Astrocyte (in vitro differentiated cells and primary cell): Measurements from ENCODE around the gene TMEM14B. TPM values are rescaled to one million over a fixed set of nuclear protein-coding genes. Genes with fewer than 3 reads are reported as not detected.
"Not testable (repeated sequence)": the region's sequence is repeated elsewhere in the genome, so short reads cannot be mapped to it uniquely, and the experiment has no call there.

Source experiments
- DNase-seq: peaks from one replicate; pipeline ENCODE4 v3.0.0-alpha.2; 2010; ENCODE audit warnings: low read depth
- FAIRE-seq: peaks from 2 replicates; lab custom pipeline; 2011; peaks lifted over from hg19 to GRCh38; lab: Jason Lieb, UNC
- H2AFZ ChIP-seq: 2 replicates; pipeline ENCODE4 v1.6.0; 2012; ENCODE audit warnings: low read depth, low read length, inconsistent platforms
- H3K27ac ChIP-seq: 2 replicates; pipeline ENCODE4 v1.5.1; 2011; ENCODE audit warnings: low read depth, low read length, inconsistent platforms
- H3K27me3 ChIP-seq: 2 replicates; pipeline ENCODE4 v1.6.0; 2011; ENCODE audit warnings: low read length, inconsistent platforms; ENCODE audit not compliant: insufficient read depth
- H3K36me3 ChIP-seq: 2 replicates; pipeline ENCODE4 v1.5.1; 2011; ENCODE audit warnings: low read length, inconsistent platforms; ENCODE audit not compliant: insufficient read depth
- H3K4me1 ChIP-seq: 2 replicates; pipeline ENCODE4 v1.5.1; 2011; ENCODE audit warnings: low read length, inconsistent platforms; ENCODE audit not compliant: insufficient read depth
- H3K4me2 ChIP-seq: 2 replicates; pipeline ENCODE4 v1.6.0; 2012; ENCODE audit warnings: low read length, inconsistent platforms
- H3K4me3 ChIP-seq: 2 replicates; pipeline ENCODE4 v1.5.1; 2011; ENCODE audit warnings: low read depth, mild to moderate bottlenecking, low read length, inconsistent platforms; ENCODE audit not compliant: insufficient read depth
- H3K79me2 ChIP-seq: 2 replicates; pipeline ENCODE4 v1.6.0; 2012; ENCODE audit warnings: mild to moderate bottlenecking, low read length, inconsistent platforms; ENCODE audit not compliant: insufficient read depth
- H3K9ac ChIP-seq: 2 replicates; pipeline ENCODE4 v1.6.0; 2012; ENCODE audit warnings: mild to moderate bottlenecking, low read length, inconsistent platforms
- H3K9me3 ChIP-seq: 2 replicates; pipeline ENCODE4 v1.5.1; 2012; ENCODE audit warnings: low read depth, mild to moderate bottlenecking, low read length, inconsistent platforms; ENCODE audit not compliant: insufficient read depth
- H4K20me1 ChIP-seq: 2 replicates; pipeline ENCODE4 v1.6.0; 2012; ENCODE audit warnings: low read length, inconsistent platforms; ENCODE audit not compliant: insufficient read depth
- H3K27ac Mint-ChIP-seq: one replicate; pipeline ENCODE4 v1.8.0; 2021; ENCODE audit warnings: mild to moderate bottlenecking, mixed read lengths; ENCODE audit not compliant: unreplicated experiment
- H3K27me3 Mint-ChIP-seq: one replicate; pipeline ENCODE4 v1.8.0; 2021; ENCODE audit warnings: low read depth, mixed read lengths; ENCODE audit not compliant: unreplicated experiment
- H3K36me3 Mint-ChIP-seq: one replicate; pipeline ENCODE4 v1.8.0; 2021; ENCODE audit warnings: low read depth, mixed read lengths; ENCODE audit not compliant: unreplicated experiment
- H3K4me1 Mint-ChIP-seq: one replicate; pipeline ENCODE4 v1.8.0; 2021; ENCODE audit warnings: low read depth, mixed read lengths; ENCODE audit not compliant: unreplicated experiment
- H3K4me3 Mint-ChIP-seq: one replicate; pipeline ENCODE4 v1.8.0; 2021; ENCODE audit warnings: mild to moderate bottlenecking, moderate library complexity, mixed read lengths; ENCODE audit not compliant: unreplicated experiment
- H3K9me3 Mint-ChIP-seq: one replicate; pipeline ENCODE4 v1.8.0; 2021; ENCODE audit warnings: mild to moderate bottlenecking, mixed read lengths; ENCODE audit not compliant: unreplicated experiment
- CTCF ChIP-seq: IDR thresholded peaks from 2 replicates; pipeline ENCODE4 v1.5.1; 2011; ENCODE audit warnings: low read depth, mild to moderate bottlenecking, inconsistent platforms, low read length, moderate library complexity; ENCODE audit not compliant: insufficient read depth
- EZH2 ChIP-seq: IDR thresholded peaks from 2 replicates; pipeline ENCODE4 v1.6.1; 2012; ENCODE audit warnings: mild to moderate bottlenecking, low read length, inconsistent platforms; ENCODE audit not compliant: insufficient read depth
- total RNA-seq: library from RNA; stranded (reverse); gene quantifications from 2 replicates; pipeline ENCODE4 v1.2.1, GENCODE V29; 2021

The TMEM14B gene
- total RNA-seq, 1 donor from 2014 or later = 52.8 TPM

- peaks cover 13% of the 10 kb centered on the region for H3K36me3 Mint-ChIP-seq
- H3K9ac ChIP-seq = not testable (repeated sequence)
These were observed 26.4 kb upstream of the TMEM14B start for GRCh38 chr6:10720960-10721849.

GRCh38 chr6:10721850-10722569 lies 25.6 kb upstream of the TMEM14B start:
- H3K27ac Mint-ChIP-seq = peak overlapping the region; percentile 92
- peaks cover 17% of the 10 kb centered on the region for H3K36me3 Mint-ChIP-seq
- TF ChIP-seq EZH2 (no peak), CTCF (no peak)
- H4K20me1 ChIP-seq = peaks cover 10% of the 10 kb centered on the region
- H3K79me2 ChIP-seq = peaks cover 31% of the 10 kb centered on the region
- peak overlapping the region; percentile 90 for H3K4me2 ChIP-seq
- peak overlapping the region; percentile 93 for H3K4me3 ChIP-seq
- H3K4me3 Mint-ChIP-seq = peak overlapping the region; percentile 97
- no peaks in the 10 kb centered on the region for H3K27me3 Mint-ChIP-seq
- H3K36me3 ChIP-seq = no peaks in the 10 kb centered on the region
- H2AFZ ChIP-seq = peak overlapping the region; percentile 87
- no peaks in the 10 kb centered on the region for H3K9me3 ChIP-seq
- peak overlapping the region; percentile 87 for H3K27ac ChIP-seq
- no peak for DNase-seq
- peaks cover 15% of the 10 kb centered on the region for H3K4me1 ChIP-seq
- no peaks in the 10 kb centered on the region for H3K27me3 ChIP-seq
- peaks cover 30% of the 10 kb centered on the region for H3K4me1 Mint-ChIP-seq
- H3K9me3 Mint-ChIP-seq = peaks cover 8% of the 10 kb centered on the region
- no peak for FAIRE-seq
- peak overlapping the region; percentile 98 for H3K9ac ChIP-seq

More at GRCh38 chr6:10720960-10721849, 26.4 kb upstream of the TMEM14B start:
- Mint-ChIP-seq H3K4me3 (peak overlapping the region; percentile 97), H3K4me1 (peaks cover 30% of the 10 kb centered on the region)
- H3K27me3 Mint-ChIP-seq, FAIRE-seq, H3K4me3 ChIP-seq, DNase-seq, H4K20me1 ChIP-seq, H3K27ac Mint-ChIP-seq, H3K36me3 ChIP-seq, H2AFZ ChIP-seq, H3K27me3 ChIP-seq, H3K9me3 Mint-ChIP-seq, H3K9me3 ChIP-seq, H3K27ac ChIP-seq: not testable (repeated sequence)
- Histone ChIP-seq H3K4me2 (peak overlapping the region; percentile 67), H3K79me2 (peaks cover 31% of the 10 kb centered on the region), H3K4me1 (peaks cover 15% of the 10 kb centered on the region)

- H3K4me1 ChIP-seq = peaks cover 15% of the 10 kb centered on the region
- peak overlapping the region; percentile 90 for H3K4me2 ChIP-seq
- Mint-ChIP-seq H3K4me1 (peaks cover 30% of the 10 kb centered on the region), H3K27me3 (no peaks in the 10 kb centered on the region), H3K27ac (peak overlapping the region; percentile 92), H3K9me3 (peaks cover 8% of the 10 kb centered on the region), H3K4me3 (peak overlapping the region; percentile 97), H3K36me3 (peaks cover 18% of the 10 kb centered on the region)
- H3K9ac ChIP-seq = peak overlapping the region; percentile 98
- peak overlapping the region; percentile 87 for H3K27ac ChIP-seq
- FAIRE-seq = no peak
- no peaks in the 10 kb centered on the region for H3K9me3 ChIP-seq
- no peaks in the 10 kb centered on the region for H3K27me3 ChIP-seq
- H4K20me1 ChIP-seq = peaks cover 10% of the 10 kb centered on the region
- H3K4me3 ChIP-seq = peak overlapping the region; percentile 93
- H3K36me3 ChIP-seq = no peaks in the 10 kb centered on the region
- DNase-seq = no peak
- TF ChIP-seq EZH2 = no peak
- no peak for TF ChIP-seq CTCF
- H2AFZ ChIP-seq = peak overlapping the region; percentile 87
- peaks cover 31% of the 10 kb centered on the region for H3K79me2 ChIP-seq
These were observed 25.1 kb upstream of the TMEM14B start for GRCh38 chr6:10722570-10722819.
